K562 (cell line): ENCODE data around the gene VANGL1. TPM values are rescaled to one million over a fixed set of nuclear protein-coding genes. Genes with fewer than 3 reads are reported as not detected.

ENCODE experiments used
- AFF4 ChIP-seq: sonication (generic); formaldehyde crosslinking; IDR thresholded peaks from 2 replicates; pipeline ENCODE4 v1.8.0; 2023; ENCODE audit warnings: mild to moderate bottlenecking, missing genetic modification reagents
- ATF3 ChIP-seq, 2 experiments: fragments of 450-650 bp in 1 of 2; sonication (generic) in 1 of 2; formaldehyde crosslinking in 1 of 2; IDR thresholded peaks in 1 of 2; conservative IDR thresholded peaks in 1 of 2; 2 replicates each; pipeline versions ENCODE4 v1.6.1 to v1.8.1; 2016 to 2023; ENCODE audit warnings: mild to moderate bottlenecking in 2 of 2, moderate library complexity in 2 of 2, inconsistent platforms in 1 of 2, missing genetic modification reagents in 1 of 2
- CBFA2T3 ChIP-seq: fragments of 450-650 bp; IDR thresholded peaks from 2 replicates; pipeline ENCODE4 v1.6.1; 2017
- DPF2 ChIP-seq: fragments of 450-650 bp; IDR thresholded peaks from 2 replicates; pipeline ENCODE4 v1.6.1; 2016
- GATAD2B ChIP-seq: fragments of 450-650 bp; IDR thresholded peaks from 2 replicates; pipeline ENCODE4 v1.6.1; 2017; ENCODE audit warnings: mild to moderate bottlenecking, borderline replicate concordance
- HEY1 ChIP-seq: fragments of 250-450 bp; sonication (Bioruptor Pico); IDR thresholded peaks from 2 replicates; pipeline ENCODE4 v1.5.0; 2020; ENCODE audit warnings: mild to moderate bottlenecking, moderate library complexity, borderline replicate concordance
- HMGN3 ChIP-seq: IDR thresholded peaks from 2 replicates; pipeline ENCODE4 v1.6.1; 2011; ENCODE audit warnings: borderline replicate concordance, low read depth, mild to moderate bottlenecking, mixed read lengths, low read length; ENCODE audit not compliant: insufficient read length; ENCODE audit errors: extremely low read depth
- PKNOX1 ChIP-seq: fragments of 450-650 bp; IDR thresholded peaks from 2 replicates; pipeline ENCODE4 v1.6.1; 2016
- TBP ChIP-seq: optimal IDR thresholded peaks from 2 replicates; pipeline ENCODE3; 2011; ENCODE audit warnings: low read depth, low read length, improper control_type of control experiment
- ZBTB7A ChIP-seq: IDR thresholded peaks from 2 replicates; pipeline ENCODE4 v1.6.1; 2011; ENCODE audit warnings: low read depth, mild to moderate bottlenecking, low read length, moderate library complexity, borderline replicate concordance; ENCODE audit not compliant: control insufficient read depth
- ZNF121 ChIP-seq: sonication (generic); formaldehyde crosslinking; conservative IDR thresholded peaks from 2 replicates; pipeline ENCODE4 v1.8.0; 2022; ENCODE audit warnings: missing genetic modification reagents
- ZNF263 ChIP-seq: sonication (generic); formaldehyde crosslinking; IDR thresholded peaks from 2 replicates; pipeline ENCODE4 v1.8.0; 2022; ENCODE audit warnings: mild to moderate bottlenecking, missing genetic modification reagents, borderline replicate concordance
- polyA plus RNA-seq, 8 experiments: library from polyadenylated mRNA; depleted of rRNA in 4 of 8; stranded (reverse) in 5 of 8; unstranded in 3 of 8; fragments of >200 nt; fragmentation: Nextera tagmentation in 2 of 8; fragmentation: Illumina TruSeq in 1 of 8; extraction: Ambion mirVana in 2 of 8; extraction: Trizol in 1 of 8; gene quantifications; 2 replicates each; pipeline versions ENCODE4 v1.2.1 to v1.2.3, GENCODE V29; 2011 to 2014; ENCODE audit warnings: inconsistent platforms in 1 of 8, missing spikeins in 1 of 8
- total RNA-seq, 7 experiments: library from RNA; depleted of rRNA in 6 of 7; stranded (reverse); fragments of >200 nt in 6 of 7; fragmentation: Illumina TruSeq in 2 of 7; extraction: Trizol in 2 of 7; gene quantifications; 2 replicates each; pipeline versions ENCODE4 v1.2.1 to v1.2.3, GENCODE V29; 2011 to 2021; ENCODE audit warnings: low replicate concordance in 1 of 7

VANGL1 gene
- total and polyA plus RNA-seq, 9 of the 15 experiments (the other 6 are each of a cell fraction or from before 2014, with no cell fraction given), result 0.90 to 12.8 (median 9.6) TPM

- TF ChIP-seq HMGN3, result no peak
- no peak for TF ChIP-seq HEY1 (CRISPR knock-in tag)
- TF ChIP-seq CBFA2T3, result 0 out of 2 replicates have a peak, but pooled peaks have one; percentile 8
- 0 out of 2 replicates have a peak, but pooled peaks have one; percentile 6 for TF ChIP-seq ZNF121 (CRISPR knock-in tag)
- no peak for TF ChIP-seq AFF4 (CRISPR knock-in tag)
- no peak for TF ChIP-seq ATF3 (IDR thresholded peaks at IDR 0.05)
- no peak for TF ChIP-seq ATF3 (CRISPR knock-in tag; conservative IDR thresholded peaks at IDR 0.05)
- TF ChIP-seq PKNOX1, result peak; percentile 68
- TF ChIP-seq GATAD2B, result no peak
- TF ChIP-seq TBP, result peak; percentile 18
- TF ChIP-seq ZBTB7A, result peak; percentile 58; the same call in 1 of the 2 replicates
- TF ChIP-seq DPF2, result no peak
- no peak for TF ChIP-seq ZNF263 (CRISPR knock-in tag)
These were observed 9.2 kb downstream of the VANGL1 start (continued) for GRCh38 chr1:115650961-115651360.
